Measurements from ENCODE around the gene CA9.

GRCh38 chr9:35653611-35654010, 20.1 kb upstream of the CA9 start:
- TF ChIP-seq POLR2AphosphoS5 (IDR thresholded peaks at IDR 0.05): no peak
- TF ChIP-seq CTCF (IDR thresholded peaks at IDR 0.05): no peak

Data from esophagus muscularis mucosa (tissue), 3 donors.